Ishikawa (cell line): ENCODE measurements around the gene NFATC1.

Experiments
- CEBPB ChIP-seq: IDR thresholded peaks from 2 replicates; pipeline ENCODE4 v1.6.1; 2012
- CREB1 ChIP-seq: IDR thresholded peaks from 2 replicates; pipeline ENCODE4 v1.6.1; 2012; ENCODE audit warnings: low read depth
- EGR1 ChIP-seq: IDR thresholded peaks from 2 replicates; pipeline ENCODE4 v1.6.1; 2012
- EP300 ChIP-seq: IDR thresholded peaks from 2 replicates; pipeline ENCODE4 v1.6.1; 2012; ENCODE audit warnings: borderline replicate concordance
- FOXM1 ChIP-seq: IDR thresholded peaks from 2 replicates; pipeline ENCODE4 v1.6.1; 2012; ENCODE audit warnings: low read depth, borderline replicate concordance
- MAX ChIP-seq: IDR thresholded peaks from 2 replicates; pipeline ENCODE4 v1.6.1; 2012
- NFIC ChIP-seq: IDR thresholded peaks from 2 replicates; pipeline ENCODE4 v1.6.1; 2012
- RAD21 ChIP-seq: IDR thresholded peaks from 2 replicates; pipeline ENCODE4 v1.6.1; 2012; ENCODE audit warnings: low read depth
- REST ChIP-seq: IDR thresholded peaks from 2 replicates; pipeline ENCODE4 v1.6.1; 2012; ENCODE audit warnings: low read depth, mild to moderate bottlenecking
- TAF1 ChIP-seq: IDR thresholded peaks from 2 replicates; pipeline ENCODE4 v1.6.1; 2012; ENCODE audit warnings: low read depth, mild to moderate bottlenecking
- TCF12 ChIP-seq: IDR thresholded peaks from 2 replicates; pipeline ENCODE4 v1.6.1; 2012; ENCODE audit warnings: low read depth
- TEAD4 ChIP-seq: IDR thresholded peaks from 2 replicates; pipeline ENCODE4 v1.6.1; 2012
- YY1 ChIP-seq: IDR thresholded peaks from 2 replicates; pipeline ENCODE4 v1.6.1; 2012; ENCODE audit warnings: low read depth
- ZBTB7A ChIP-seq: IDR thresholded peaks from 2 replicates; pipeline ENCODE4 v1.6.1; 2012; ENCODE audit warnings: low read depth
- TF ChIP-seq, protein P1 (sequence below): IDR thresholded peaks from 2 replicates; pipeline ENCODE4 v1.6.1; 2012

NFATC1 gene

DNA sequence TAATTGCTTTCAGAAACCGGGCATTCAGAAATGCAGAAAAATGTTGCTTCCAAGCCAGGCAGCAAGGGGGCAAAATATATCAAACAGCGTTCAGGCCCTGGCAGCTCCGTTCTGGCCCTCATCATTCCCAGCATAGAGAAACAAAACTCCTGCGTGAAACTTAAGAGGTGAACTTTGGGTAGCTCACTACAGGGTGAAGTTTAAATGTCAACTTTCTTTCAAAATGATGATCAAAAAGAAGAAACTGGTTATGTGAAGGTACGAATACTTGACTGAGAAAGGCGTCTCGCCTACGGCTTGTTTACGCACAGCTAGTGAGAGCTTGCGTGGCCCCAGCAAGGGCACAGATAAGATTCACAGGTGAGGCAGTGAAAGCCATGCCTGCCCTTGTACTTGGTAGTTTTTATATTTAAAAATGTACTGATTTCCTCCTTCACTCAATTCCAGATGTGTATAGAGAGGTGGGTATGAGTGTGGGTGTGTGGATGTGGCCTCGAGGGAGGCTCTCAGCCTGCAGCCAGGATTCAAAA lies 127.5 kb downstream of the NFATC1 start:
- TF ChIP-seq TCF12 = no peak
- no peak for TF ChIP-seq NFIC
- no peak for TF ChIP-seq CREB1
- TF ChIP-seq TAF1 = no peak
- no peak for TF ChIP-seq ZBTB7A
- TF ChIP-seq, protein P1, sequence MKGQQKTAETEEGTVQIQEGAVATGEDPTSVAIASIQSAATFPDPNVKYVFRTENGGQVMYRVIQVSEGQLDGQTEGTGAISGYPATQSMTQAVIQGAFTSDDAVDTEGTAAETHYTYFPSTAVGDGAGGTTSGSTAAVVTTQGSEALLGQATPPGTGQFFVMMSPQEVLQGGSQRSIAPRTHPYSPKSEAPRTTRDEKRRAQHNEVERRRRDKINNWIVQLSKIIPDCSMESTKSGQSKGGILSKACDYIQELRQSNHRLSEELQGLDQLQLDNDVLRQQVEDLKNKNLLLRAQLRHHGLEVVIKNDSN = no peak
- TF ChIP-seq CEBPB = no peak
- TF ChIP-seq REST = no peak
- no peak for TF ChIP-seq MAX
- no peak for TF ChIP-seq YY1
- no peak for TF ChIP-seq EP300
- no peak for TF ChIP-seq RAD21
- TF ChIP-seq FOXM1 = no peak
- TF ChIP-seq EGR1 = no peak
- no peak for TF ChIP-seq TEAD4

GRCh38 chr18:79523736-79524180 lies 128.0 kb downstream of the NFATC1 start:
- TF ChIP-seq NFIC (no peak), MAX (no peak), YY1 (no peak), EP300 (no peak), REST (no peak), CEBPB (no peak), CREB1 (no peak), TAF1 (no peak), TCF12 (no peak), TEAD4 (no peak), ZBTB7A (no peak), RAD21 (no peak), FOXM1 (no peak), EGR1 (no peak)
- TF ChIP-seq, protein P1 = no peak

DNA sequence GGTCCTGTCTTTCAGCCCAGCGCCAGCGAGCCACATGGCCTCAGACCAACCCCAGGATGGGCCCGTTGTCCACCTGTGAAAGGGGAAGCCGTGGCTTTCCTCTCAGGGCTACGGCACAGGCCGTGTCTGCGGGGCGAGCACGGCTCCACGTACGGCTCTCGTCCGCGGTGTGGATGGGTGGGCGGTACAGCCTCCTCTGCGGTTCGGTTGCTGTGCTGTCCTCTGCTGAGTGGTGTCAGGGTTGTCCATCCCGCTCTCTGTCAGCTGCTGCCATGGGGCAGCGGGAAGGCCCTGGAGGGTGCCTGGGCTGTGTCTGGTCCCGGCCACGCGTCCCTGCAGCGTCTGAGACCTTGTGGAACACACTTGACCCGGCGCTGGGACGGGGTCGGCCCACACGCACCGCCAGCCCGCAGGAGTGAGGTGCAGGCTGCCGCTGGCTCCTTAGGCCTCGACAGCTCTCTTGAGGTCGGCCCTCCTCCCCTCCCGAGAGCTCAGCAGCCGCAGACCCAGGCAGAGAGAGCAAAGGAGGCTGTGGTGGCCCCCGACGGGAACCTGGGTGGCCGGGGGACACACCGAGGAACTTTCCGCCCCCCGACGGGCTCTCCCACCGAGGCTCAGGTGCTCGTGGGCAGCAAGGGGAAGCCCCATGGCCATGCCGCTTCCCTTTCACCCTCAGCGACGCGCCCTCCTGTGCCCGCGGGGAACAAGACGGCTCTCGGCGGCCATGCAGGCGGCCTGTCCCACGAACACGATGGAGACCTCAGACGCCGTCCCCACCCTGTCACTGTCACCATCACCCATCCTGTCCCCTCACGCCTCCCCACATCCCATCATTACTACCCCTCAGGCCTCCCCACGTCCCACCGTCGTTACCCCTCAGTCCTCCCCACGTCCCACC lies 128.7 kb downstream of the NFATC1 start:
- no peak for TF ChIP-seq ZBTB7A
- TF ChIP-seq FOXM1 = no peak
- TF ChIP-seq TAF1 = no peak
- TF ChIP-seq RAD21 = no peak
- no peak for TF ChIP-seq CEBPB
- no peak for TF ChIP-seq EGR1
- TF ChIP-seq REST = no peak
- TF ChIP-seq, protein P1 = no peak
- no peak for TF ChIP-seq MAX
- no peak for TF ChIP-seq CREB1
- no peak for TF ChIP-seq NFIC
